Spleen (tissue), 7 donors: ENCODE data around the gene SLC47A2.

Experiments
- POLR2A ChIP-seq, 3 donors: fragments of 450-650 bp; IDR thresholded peaks; one replicate each; pipeline ENCODE4 v1.5.1; 2017; ENCODE audit warnings: antibody characterized with exemption in 3 of 3, mild to moderate bottlenecking in 1 of 3
- POLR2AphosphoS5 ChIP-seq, 3 donors: sonication (generic); formaldehyde crosslinking; IDR thresholded peaks; one replicate each; pipeline ENCODE4 v1.5.1; 2017; ENCODE audit warnings: antibody characterized with exemption in 3 of 3
- TF ChIP-seq, protein P1 (sequence below), 11 experiments: fragments of 200-600 bp in 7 of 11; fragments of 450-650 bp in 4 of 11; sonication (generic) in 4 of 11; IDR thresholded peaks in 8 of 11; conservative IDR thresholded peaks in 3 of 11; 1 replicate in 7 of 11; 2 replicates in 4 of 11; pipeline versions ENCODE4 v1.4.0 to v1.8.0; 2016 to 2021; ENCODE audit warnings: antibody characterized with exemption in 11 of 11, inconsistent platforms in 4 of 11, mild to moderate bottlenecking in 1 of 11
- donor health status: DM: no; HTN: no; CAD: no; lungs with moderate emphysema.
- donor health status: DM: no; HTN: no; CAD: no.
- donor health status: DM: no; HTN: no; CAD: no.

DNA sequence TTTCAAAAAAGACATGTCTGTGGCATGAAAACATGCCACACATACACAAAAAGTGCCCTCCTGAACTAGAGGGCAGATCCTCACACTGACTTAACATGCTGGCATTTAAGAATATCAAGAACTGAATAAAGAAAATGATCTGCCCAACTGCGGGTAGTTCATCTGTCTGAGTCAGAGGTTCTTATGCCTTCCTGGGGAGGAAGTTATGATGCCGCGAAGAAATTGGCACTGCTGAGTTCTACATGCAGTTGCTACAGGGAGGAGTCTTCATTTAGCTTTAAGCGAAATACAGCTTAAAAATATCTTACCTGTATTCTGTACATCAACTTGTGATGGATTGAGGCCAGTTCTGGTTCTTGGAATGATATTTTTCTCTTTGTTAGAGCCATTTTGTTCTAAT, 61.5 kb downstream of the SLC47A2 start:
- TF ChIP-seq, protein P1, sequence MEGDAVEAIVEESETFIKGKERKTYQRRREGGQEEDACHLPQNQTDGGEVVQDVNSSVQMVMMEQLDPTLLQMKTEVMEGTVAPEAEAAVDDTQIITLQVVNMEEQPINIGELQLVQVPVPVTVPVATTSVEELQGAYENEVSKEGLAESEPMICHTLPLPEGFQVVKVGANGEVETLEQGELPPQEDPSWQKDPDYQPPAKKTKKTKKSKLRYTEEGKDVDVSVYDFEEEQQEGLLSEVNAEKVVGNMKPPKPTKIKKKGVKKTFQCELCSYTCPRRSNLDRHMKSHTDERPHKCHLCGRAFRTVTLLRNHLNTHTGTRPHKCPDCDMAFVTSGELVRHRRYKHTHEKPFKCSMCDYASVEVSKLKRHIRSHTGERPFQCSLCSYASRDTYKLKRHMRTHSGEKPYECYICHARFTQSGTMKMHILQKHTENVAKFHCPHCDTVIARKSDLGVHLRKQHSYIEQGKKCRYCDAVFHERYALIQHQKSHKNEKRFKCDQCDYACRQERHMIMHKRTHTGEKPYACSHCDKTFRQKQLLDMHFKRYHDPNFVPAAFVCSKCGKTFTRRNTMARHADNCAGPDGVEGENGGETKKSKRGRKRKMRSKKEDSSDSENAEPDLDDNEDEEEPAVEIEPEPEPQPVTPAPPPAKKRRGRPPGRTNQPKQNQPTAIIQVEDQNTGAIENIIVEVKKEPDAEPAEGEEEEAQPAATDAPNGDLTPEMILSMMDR (IDR thresholded peaks at IDR 0.05 in 8 of 11, conservative IDR thresholded peaks at IDR 0.05 in 3 of 11): no peak
- TF ChIP-seq POLR2AphosphoS5 (IDR thresholded peaks at IDR 0.05): no peak
- TF ChIP-seq POLR2A (IDR thresholded peaks at IDR 0.05): no peak
